T follicular helper cell (primary cell): ENCODE results near the gene SUGP2.
"Not testable (repeated sequence)": the region's sequence is repeated elsewhere in the genome, so short reads cannot be mapped to it uniquely, and the experiment has no call there.

Source experiments
- DNase-seq: peaks from one replicate; pipeline ENCODE4 v3.0.0-alpha.2; 2020; ENCODE audit warnings: low read depth

The SUGP2 gene

GRCh38 chr19:19032420-19033175, 719 bp downstream of the SUGP2 start:
- DNase-seq = peak; percentile 53

- DNase-seq = no peak
Observed at GRCh38 chr19:19031891-19032290, 1.4 kb downstream of the SUGP2 start.

- no peak for DNase-seq
Observed at GRCh38 chr19:19028526-19028925, 4.8 kb downstream of the SUGP2 start.

GRCh38 chr19:19027228-19027627, 6.1 kb downstream of the SUGP2 start:
- no peak for DNase-seq

GRCh38 chr19:19026299-19026971, 6.9 kb downstream of the SUGP2 start:
- no peak for DNase-seq

- DNase-seq = no peak
Observed at GRCh38 chr19:19025861-19026260, 7.5 kb downstream of the SUGP2 start.

GRCh38 chr19:19023376-19023775, 9.9 kb downstream of the SUGP2 start:
- not testable (repeated sequence) for DNase-seq

- DNase-seq = no peak
Observed at GRCh38 chr19:19022380-19022961, 10.8 kb downstream of the SUGP2 start.

- no peak for DNase-seq
Observed at GRCh38 chr19:19021115-19021514, 12.2 kb downstream of the SUGP2 start.

- no peak for DNase-seq
Observed at GRCh38 chr19:19010551-19010950, 22.8 kb downstream of the SUGP2 start.

- DNase-seq = no peak
Observed at GRCh38 chr19:19009951-19010350, 23.4 kb downstream of the SUGP2 start.

- DNase-seq = no peak
Observed at GRCh38 chr19:19006213-19006612, 27.1 kb downstream of the SUGP2 start.

- DNase-seq = no peak
Observed at GRCh38 chr19:19004144-19004543, 29.2 kb downstream of the SUGP2 start.

GRCh38 chr19:18999896-19000620, 33.3 kb downstream of the SUGP2 start:
- no peak for DNase-seq

- no peak for DNase-seq
Observed at GRCh38 chr19:18999016-18999758, 34.1 kb downstream of the SUGP2 start.

GRCh38 chr19:18998276-18998675, 35.0 kb downstream of the SUGP2 start:
- DNase-seq = no peak

GRCh38 chr19:18996796-18997394, 36.4 kb downstream of the SUGP2 start:
- no peak for DNase-seq

GRCh38 chr19:18996351-18996750, 37.0 kb downstream of the SUGP2 start:
- no peak for DNase-seq

GRCh38 chr19:18995804-18996241, 37.5 kb downstream of the SUGP2 start:
- no peak for DNase-seq

GRCh38 chr19:18993115-18993514, 40.2 kb downstream of the SUGP2 start:
- DNase-seq = no peak

GRCh38 chr19:18992696-18993095, 40.6 kb downstream of the SUGP2 start:
- DNase-seq = no peak
